ENCODE measurements around the gene KIAA1755. TPM values are rescaled to one million over a fixed set of nuclear protein-coding genes. Genes with fewer than 3 reads are reported as not detected.
A peak's percentile ranks its signal among the peaks of the same experiment; 100 is the strongest.

Gene KIAA1755
- total RNA-seq, 1 experiment from 2014 or later: not detected

DNA sequence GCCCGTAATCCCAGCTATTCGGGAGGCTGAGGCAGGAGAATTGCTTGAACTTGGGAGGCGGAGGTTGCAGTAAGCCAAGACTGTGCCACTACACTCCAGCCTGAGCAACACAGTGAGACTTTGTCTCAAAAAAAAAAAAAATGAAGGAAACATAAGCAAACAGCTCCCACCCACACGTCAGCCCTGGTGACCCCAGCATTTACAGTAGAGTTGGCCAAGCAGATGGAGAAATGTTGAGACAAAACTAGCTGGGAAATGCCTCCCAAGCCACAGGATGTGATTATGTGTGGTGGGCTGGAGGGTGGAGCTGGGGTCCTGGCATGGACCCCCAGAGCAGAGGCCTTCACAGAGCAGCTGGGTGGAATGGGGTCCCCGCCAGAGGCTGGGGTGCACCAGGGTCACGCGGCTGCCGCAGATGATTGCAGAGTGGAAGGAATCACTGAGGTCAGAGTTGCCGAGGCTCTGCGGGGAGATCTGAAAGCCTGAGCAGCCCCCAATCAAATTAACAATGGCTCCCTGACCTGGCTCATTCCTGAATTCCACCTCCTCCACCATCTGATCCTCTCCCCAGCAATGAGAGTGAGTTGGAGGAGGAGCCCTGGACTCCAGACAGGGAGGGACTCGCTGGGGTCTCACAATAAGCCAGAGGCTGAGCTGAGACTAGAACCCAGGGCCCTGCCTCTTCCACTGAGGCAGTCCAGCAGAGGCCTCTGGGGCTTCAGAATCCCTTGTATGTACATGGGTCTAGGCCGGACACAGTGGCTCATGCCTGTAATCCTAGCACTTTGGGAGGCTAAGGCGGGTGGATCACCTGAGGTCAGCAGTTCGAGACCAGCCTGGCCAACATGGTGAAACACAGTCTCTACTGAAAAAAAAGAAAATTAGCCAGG, 60.8 kb downstream of the KIAA1755 start:
- no peak overlapping the region for H3K4me3 ChIP-seq (ENCODE audit: low read length)
- no peaks in the 10 kb centered on the region for H3K9me3 ChIP-seq (ENCODE audit: low read length)
- no peaks in the 10 kb centered on the region for H3K36me3 ChIP-seq (ENCODE audit: insufficient read depth, low read length)
- DNase-seq: no peak
- no peaks in the 10 kb centered on the region for H4K20me1 ChIP-seq (ENCODE audit: insufficient read depth, low read depth, low read length)
- no peaks in the 10 kb centered on the region for H3K9me2 ChIP-seq (replicated peaks; ENCODE audit: insufficient read depth, low read length)
- peaks cover 55% of the 10 kb centered on the region for H3K4me1 ChIP-seq (ENCODE audit: low read length)
- no peak overlapping the region for H3K4me2 ChIP-seq (ENCODE audit: low read depth, low read length, poor library complexity, severe bottlenecking)
- no peaks in the 10 kb centered on the region for H3K27me3 ChIP-seq (ENCODE audit: low read length)
- no peak overlapping the region for H2AFZ ChIP-seq (ENCODE audit: low read length)
- no peak overlapping the region for H3K27ac ChIP-seq (ENCODE audit: low read length)
- no peaks in the 10 kb centered on the region for H3K79me2 ChIP-seq (ENCODE audit: low read length)
- H3K9ac ChIP-seq (ENCODE audit: low read length): no peak overlapping the region

DNA sequence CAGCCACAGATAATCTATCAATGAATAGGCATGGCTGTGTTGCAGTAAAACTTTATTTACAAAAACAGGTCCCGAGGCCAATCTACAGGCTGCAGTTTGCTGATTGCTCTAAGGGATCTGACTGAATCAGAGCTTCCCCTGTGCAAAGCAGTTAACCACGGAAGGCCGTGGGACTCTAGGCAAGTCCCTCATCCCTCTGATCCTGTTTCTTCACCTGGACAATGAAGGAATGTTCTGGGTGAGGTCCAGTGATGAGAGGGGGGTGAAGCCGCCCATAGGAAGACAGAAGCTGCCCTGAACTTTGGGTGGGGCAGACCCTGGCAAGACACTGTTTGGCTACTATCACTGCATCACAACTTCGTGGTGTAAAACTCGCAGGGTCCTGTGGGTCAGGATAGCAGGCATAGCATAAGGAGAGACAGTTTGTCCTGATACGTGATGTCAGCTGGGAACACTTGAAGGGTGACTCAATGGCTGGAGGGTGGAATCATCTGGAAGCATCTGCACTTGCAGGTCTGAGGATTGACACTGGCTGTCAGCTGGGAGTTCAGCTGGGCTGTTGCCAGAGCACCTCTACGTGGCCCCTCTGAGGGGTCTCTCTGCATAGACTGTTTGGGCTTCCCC, 62.2 kb downstream of the KIAA1755 start:
- Histone ChIP-seq H3K4me3 (ENCODE audit: low read length) (no peak overlapping the region), H3K27ac (ENCODE audit: low read length) (no peak overlapping the region), H3K79me2 (ENCODE audit: low read length) (no peaks in the 10 kb centered on the region), H3K27me3 (ENCODE audit: low read length) (no peaks in the 10 kb centered on the region), H3K4me1 (ENCODE audit: low read length) (peaks cover 45% of the 10 kb centered on the region), H3K9me3 (ENCODE audit: low read length) (no peaks in the 10 kb centered on the region), H3K9ac (ENCODE audit: low read length) (no peak overlapping the region), H4K20me1 (ENCODE audit: insufficient read depth, low read depth, low read length) (no peaks in the 10 kb centered on the region), H3K36me3 (ENCODE audit: insufficient read depth, low read length) (no peaks in the 10 kb centered on the region), H3K4me2 (ENCODE audit: low read depth, low read length, poor library complexity, severe bottlenecking) (peak overlapping the region; percentile 38), H2AFZ (ENCODE audit: low read length) (no peak overlapping the region), H3K9me2 (replicated peaks; ENCODE audit: insufficient read depth, low read length) (no peaks in the 10 kb centered on the region)
- DNase-seq: no peak

DNA sequence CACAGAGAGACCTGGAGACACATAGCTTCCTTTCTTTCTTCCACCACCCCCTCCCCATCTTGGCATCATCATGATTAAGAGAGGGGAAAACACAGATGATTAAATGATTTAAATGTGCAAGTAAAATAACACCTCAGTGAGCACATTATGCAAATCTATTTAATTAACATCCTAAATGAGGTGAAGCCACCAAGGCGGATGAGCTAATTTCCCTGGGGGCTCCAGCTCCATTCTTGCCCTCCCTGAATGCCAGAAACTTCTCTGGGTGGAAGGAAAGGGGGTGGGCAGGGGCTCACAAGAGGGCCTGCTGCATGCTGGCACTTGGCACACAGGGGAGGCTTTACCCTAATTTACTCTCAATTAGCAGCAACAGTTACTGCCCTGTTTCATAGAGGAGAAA, 62.9 kb downstream of the KIAA1755 start:
- Histone ChIP-seq H3K27ac (ENCODE audit: low read length) (no peak overlapping the region), H3K9me2 (replicated peaks; ENCODE audit: insufficient read depth, low read length) (no peaks in the 10 kb centered on the region), H3K9me3 (ENCODE audit: low read length) (no peaks in the 10 kb centered on the region), H4K20me1 (ENCODE audit: insufficient read depth, low read depth, low read length) (no peaks in the 10 kb centered on the region), H3K4me2 (ENCODE audit: low read depth, low read length, poor library complexity, severe bottlenecking) (peak overlapping the region; percentile 38), H2AFZ (ENCODE audit: low read length) (no peak overlapping the region), H3K36me3 (ENCODE audit: insufficient read depth, low read length) (no peaks in the 10 kb centered on the region), H3K27me3 (ENCODE audit: low read length) (no peaks in the 10 kb centered on the region), H3K79me2 (ENCODE audit: low read length) (no peaks in the 10 kb centered on the region), H3K9ac (ENCODE audit: low read length) (no peak overlapping the region), H3K4me3 (ENCODE audit: low read length) (peak overlapping the region; percentile 3; the same call in 1 of the 2 replicates), H3K4me1 (ENCODE audit: low read length) (peaks cover 38% of the 10 kb centered on the region)
- peak; percentile 79 for DNase-seq

DNA sequence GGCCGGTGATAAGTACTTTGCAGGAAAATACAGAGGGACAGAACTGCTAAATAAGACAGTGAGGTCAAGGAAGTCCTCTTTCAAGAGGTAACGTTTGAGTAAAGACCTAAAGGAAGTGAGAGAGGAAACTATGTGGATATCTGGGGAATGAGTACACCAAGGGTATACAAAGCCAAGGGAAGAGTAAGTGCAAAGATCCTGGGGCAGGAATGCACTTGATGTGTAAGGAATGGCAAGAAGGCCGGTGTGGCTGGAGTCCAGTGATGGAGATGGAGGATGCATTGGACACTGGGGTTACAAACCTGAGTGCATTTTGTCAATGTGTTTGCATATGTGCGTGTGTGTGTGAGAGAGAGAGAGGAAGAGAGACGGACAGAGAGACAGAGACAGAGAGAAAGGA, 63.3 kb downstream of the KIAA1755 start:
- Histone ChIP-seq H3K4me2 (ENCODE audit: low read depth, low read length, poor library complexity, severe bottlenecking) (peak overlapping the region; percentile 38), H3K27ac (ENCODE audit: low read length) (peak overlapping the region; percentile 34; the same call in 1 of the 2 replicates), H3K9me2 (replicated peaks; ENCODE audit: insufficient read depth, low read length) (no peaks in the 10 kb centered on the region), H3K9ac (ENCODE audit: low read length) (no peak overlapping the region), H3K36me3 (ENCODE audit: insufficient read depth, low read length) (no peaks in the 10 kb centered on the region), H3K79me2 (ENCODE audit: low read length) (no peaks in the 10 kb centered on the region), H3K4me1 (ENCODE audit: low read length) (peaks cover 33% of the 10 kb centered on the region), H3K9me3 (ENCODE audit: low read length) (no peaks in the 10 kb centered on the region), H3K27me3 (ENCODE audit: low read length) (no peaks in the 10 kb centered on the region), H4K20me1 (ENCODE audit: insufficient read depth, low read depth, low read length) (no peaks in the 10 kb centered on the region), H3K4me3 (ENCODE audit: low read length) (peak overlapping the region; percentile 26; the same call in 1 of the 2 replicates), H2AFZ (ENCODE audit: low read length) (no peak overlapping the region)
- no peak for DNase-seq

DNA sequence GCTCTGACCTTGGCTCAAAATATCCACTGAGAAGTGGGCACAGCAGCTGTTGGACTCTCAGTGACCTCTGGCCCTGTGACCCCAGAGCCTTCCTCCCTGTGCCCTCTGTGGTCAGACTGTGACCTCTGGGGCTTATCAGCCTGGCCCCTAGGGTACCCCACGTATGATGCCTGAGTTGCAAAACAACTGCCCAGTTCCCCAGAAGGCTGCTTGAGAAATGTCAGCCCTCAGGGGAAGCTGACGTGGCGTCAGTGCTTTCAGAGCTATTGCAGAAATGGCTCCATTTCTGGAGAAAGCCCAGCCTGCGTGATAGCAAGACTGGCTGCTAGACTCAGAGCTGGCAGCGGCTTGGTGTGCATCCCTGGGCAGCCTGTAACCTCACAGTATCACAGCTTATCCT, 63.9 kb downstream of the KIAA1755 start:
- Histone ChIP-seq H3K36me3 (ENCODE audit: insufficient read depth, low read length) (no peaks in the 10 kb centered on the region), H3K4me2 (ENCODE audit: low read depth, low read length, poor library complexity, severe bottlenecking) (peak overlapping the region; percentile 38), H2AFZ (ENCODE audit: low read length) (no peak overlapping the region), H3K4me3 (ENCODE audit: low read length) (peak overlapping the region; percentile 26; the same call in 1 of the 2 replicates), H3K79me2 (ENCODE audit: low read length) (no peaks in the 10 kb centered on the region), H3K9me3 (ENCODE audit: low read length) (no peaks in the 10 kb centered on the region), H4K20me1 (ENCODE audit: insufficient read depth, low read depth, low read length) (no peaks in the 10 kb centered on the region), H3K27me3 (ENCODE audit: low read length) (no peaks in the 10 kb centered on the region), H3K9ac (ENCODE audit: low read length) (peak overlapping the region; percentile 30; the same call in 1 of the 2 replicates), H3K4me1 (ENCODE audit: low read length) (peaks cover 31% of the 10 kb centered on the region), H3K27ac (ENCODE audit: low read length) (peak overlapping the region; percentile 34; the same call in 1 of the 2 replicates), H3K9me2 (replicated peaks; ENCODE audit: insufficient read depth, low read length) (no peaks in the 10 kb centered on the region)
- DNase-seq: peak; percentile 81

DNA sequence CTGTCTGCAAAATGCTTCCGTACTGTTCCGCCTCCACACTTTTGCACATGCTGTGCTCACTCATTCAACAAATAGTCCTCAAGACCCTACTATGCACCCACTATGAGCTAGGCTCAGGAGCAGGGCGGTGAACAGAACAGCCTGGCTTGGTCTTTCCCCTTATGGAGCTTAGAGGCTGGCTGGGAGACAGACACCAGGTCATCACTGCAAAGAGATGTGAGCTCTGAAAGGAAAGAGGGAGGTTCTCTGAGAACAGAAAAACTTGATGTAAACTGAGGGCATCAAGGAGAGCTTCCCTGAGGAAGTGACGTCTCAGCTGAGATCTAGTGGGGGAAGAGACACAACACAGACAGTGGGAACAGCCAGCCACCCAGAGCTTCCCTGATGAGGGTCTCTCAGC, 64.5 kb downstream of the KIAA1755 start:
- peak overlapping the region; percentile 38 for H3K4me2 ChIP-seq (ENCODE audit: low read depth, low read length, poor library complexity, severe bottlenecking)

DNA sequence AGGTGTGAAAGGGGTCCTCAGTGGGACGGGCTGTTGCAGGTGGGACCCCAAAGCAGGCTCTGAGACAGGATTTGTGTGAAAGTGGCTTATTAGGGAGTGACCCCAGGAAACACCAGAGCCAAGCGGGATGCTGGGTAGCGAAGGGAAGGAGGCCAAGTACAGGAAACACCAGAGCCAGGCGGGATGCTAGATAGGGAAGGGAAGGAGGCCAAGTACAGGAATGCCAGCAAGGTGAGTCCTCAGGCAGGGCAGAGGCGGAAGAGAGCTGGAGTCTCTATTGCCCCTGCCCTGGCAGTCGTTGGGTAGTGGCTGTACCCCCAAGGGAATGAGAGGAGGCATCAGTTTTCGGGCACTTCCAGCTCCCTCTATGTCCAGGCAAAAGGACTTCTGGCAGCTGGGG, 65.0 kb downstream of the KIAA1755 start:
- Histone ChIP-seq H3K27ac (ENCODE audit: low read length) (no peak overlapping the region), H3K4me1 (ENCODE audit: low read length) (peaks cover 31% of the 10 kb centered on the region), H3K27me3 (ENCODE audit: low read length) (no peaks in the 10 kb centered on the region), H3K9me2 (replicated peaks; ENCODE audit: insufficient read depth, low read length) (no peaks in the 10 kb centered on the region), H3K9me3 (ENCODE audit: low read length) (no peaks in the 10 kb centered on the region), H3K36me3 (ENCODE audit: insufficient read depth, low read length) (no peaks in the 10 kb centered on the region), H3K9ac (ENCODE audit: low read length) (no peak overlapping the region), H3K4me3 (ENCODE audit: low read length) (no peak overlapping the region), H4K20me1 (ENCODE audit: insufficient read depth, low read depth, low read length) (no peaks in the 10 kb centered on the region), H2AFZ (ENCODE audit: low read length) (no peak overlapping the region), H3K4me2 (ENCODE audit: low read depth, low read length, poor library complexity, severe bottlenecking) (no peak overlapping the region), H3K79me2 (ENCODE audit: low read length) (no peaks in the 10 kb centered on the region)
- no peak for DNase-seq

More for the DNA sequence above, 64.5 kb downstream of the KIAA1755 start:
- Histone ChIP-seq H3K27ac (ENCODE audit: low read length) (no peak overlapping the region), H3K4me1 (ENCODE audit: low read length) (peaks cover 31% of the 10 kb centered on the region), H3K27me3 (ENCODE audit: low read length) (no peaks in the 10 kb centered on the region), H3K4me3 (ENCODE audit: low read length) (peak overlapping the region; percentile 26; the same call in 1 of the 2 replicates), H3K9me3 (ENCODE audit: low read length) (no peaks in the 10 kb centered on the region), H3K9me2 (replicated peaks; ENCODE audit: insufficient read depth, low read length) (no peaks in the 10 kb centered on the region), H2AFZ (ENCODE audit: low read length) (no peak overlapping the region), H4K20me1 (ENCODE audit: insufficient read depth, low read depth, low read length) (no peaks in the 10 kb centered on the region), H3K36me3 (ENCODE audit: insufficient read depth, low read length) (no peaks in the 10 kb centered on the region), H3K79me2 (ENCODE audit: low read length) (no peaks in the 10 kb centered on the region), H3K9ac (ENCODE audit: low read length) (peak overlapping the region; percentile 30; the same call in 1 of the 2 replicates)
- DNase-seq: no peak

DNA sequence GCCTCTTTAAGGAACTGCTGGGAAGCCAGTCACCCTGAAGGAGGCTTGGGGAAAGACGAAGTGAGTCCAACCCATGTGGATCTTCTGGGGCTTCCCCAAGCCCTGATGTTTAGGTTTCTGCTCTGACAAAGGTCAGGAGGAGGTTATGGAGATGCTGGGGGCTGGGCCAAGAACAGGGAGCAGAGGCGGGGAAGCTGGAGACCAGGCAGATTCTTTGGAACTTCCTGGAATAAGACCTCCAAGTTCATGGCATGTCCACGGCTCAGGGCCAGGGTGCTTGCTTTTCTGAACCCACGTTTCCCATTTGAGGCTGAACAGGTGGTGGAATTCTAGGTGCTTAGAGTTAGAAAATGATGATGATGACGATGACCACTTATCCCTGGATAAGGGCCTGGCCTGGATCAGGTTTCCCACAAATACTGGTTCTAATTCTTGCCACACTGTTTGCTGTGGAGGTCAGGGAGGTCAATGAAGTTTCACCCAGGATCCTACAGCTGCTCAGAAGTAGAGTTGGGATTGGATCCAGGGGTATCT, 65.5 kb downstream of the KIAA1755 start:
- no peak overlapping the region for H3K27ac ChIP-seq (ENCODE audit: low read length)
- H3K4me2 ChIP-seq (ENCODE audit: low read depth, low read length, poor library complexity, severe bottlenecking): no peak overlapping the region
- peaks cover 31% of the 10 kb centered on the region for H3K4me1 ChIP-seq (ENCODE audit: low read length)
- no peak overlapping the region for H3K9ac ChIP-seq (ENCODE audit: low read length)
- no peak overlapping the region for H2AFZ ChIP-seq (ENCODE audit: low read length)
- H3K27me3 ChIP-seq (ENCODE audit: low read length): no peaks in the 10 kb centered on the region
- no peak overlapping the region for H3K4me3 ChIP-seq (ENCODE audit: low read length)
- no peaks in the 10 kb centered on the region for H3K36me3 ChIP-seq (ENCODE audit: insufficient read depth, low read length)
- H3K79me2 ChIP-seq (ENCODE audit: low read length): no peaks in the 10 kb centered on the region
- no peaks in the 10 kb centered on the region for H3K9me3 ChIP-seq (ENCODE audit: low read length)
- H3K9me2 ChIP-seq (replicated peaks; ENCODE audit: insufficient read depth, low read length): no peaks in the 10 kb centered on the region
- DNase-seq: no peak
- no peaks in the 10 kb centered on the region for H4K20me1 ChIP-seq (ENCODE audit: insufficient read depth, low read depth, low read length)
